AG09309 (cell line): ENCODE measurements around the gene ART3.

Experiments
- DNase-seq: peaks from one replicate; pipeline ENCODE4 v3.0.0-alpha.2; 2010; ENCODE audit warnings: low read depth
- H3K4me3 ChIP-seq: 2 replicates; pipeline ENCODE4 v1.5.1; 2011; ENCODE audit warnings: mild to moderate bottlenecking, low read depth, low read length, moderate library complexity; ENCODE audit not compliant: control insufficient read depth
- TF ChIP-seq, protein P1 (sequence below): IDR thresholded peaks from 2 replicates; pipeline ENCODE4 v1.5.1; 2011; ENCODE audit warnings: mild to moderate bottlenecking, low read depth, low read length, inconsistent platforms; ENCODE audit not compliant: insufficient read depth, control insufficient read depth; ENCODE audit errors: missing control alignments

ART3 gene

DNA sequence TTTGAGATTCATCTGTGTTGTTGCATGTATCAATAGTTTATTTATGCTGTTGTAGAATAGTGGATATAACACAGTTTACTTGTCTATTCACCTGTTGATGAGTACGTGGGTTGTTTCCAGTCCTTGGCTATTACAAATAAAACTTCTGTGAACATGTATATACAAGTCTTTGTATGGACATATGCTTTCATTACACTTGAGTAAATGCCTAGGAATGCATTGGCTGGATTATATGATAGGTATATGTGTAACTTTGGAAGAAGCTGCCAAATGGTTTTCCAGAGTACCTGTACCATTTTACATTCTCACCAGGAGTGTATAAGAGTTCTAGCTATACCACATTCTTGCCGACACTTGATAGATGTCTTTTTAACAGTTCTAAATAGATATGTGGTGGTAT, 16.5 kb downstream of the ART3 start:
- no peak overlapping the region for H3K4me3 ChIP-seq
- no peak for DNase-seq
- TF ChIP-seq, protein P1, sequence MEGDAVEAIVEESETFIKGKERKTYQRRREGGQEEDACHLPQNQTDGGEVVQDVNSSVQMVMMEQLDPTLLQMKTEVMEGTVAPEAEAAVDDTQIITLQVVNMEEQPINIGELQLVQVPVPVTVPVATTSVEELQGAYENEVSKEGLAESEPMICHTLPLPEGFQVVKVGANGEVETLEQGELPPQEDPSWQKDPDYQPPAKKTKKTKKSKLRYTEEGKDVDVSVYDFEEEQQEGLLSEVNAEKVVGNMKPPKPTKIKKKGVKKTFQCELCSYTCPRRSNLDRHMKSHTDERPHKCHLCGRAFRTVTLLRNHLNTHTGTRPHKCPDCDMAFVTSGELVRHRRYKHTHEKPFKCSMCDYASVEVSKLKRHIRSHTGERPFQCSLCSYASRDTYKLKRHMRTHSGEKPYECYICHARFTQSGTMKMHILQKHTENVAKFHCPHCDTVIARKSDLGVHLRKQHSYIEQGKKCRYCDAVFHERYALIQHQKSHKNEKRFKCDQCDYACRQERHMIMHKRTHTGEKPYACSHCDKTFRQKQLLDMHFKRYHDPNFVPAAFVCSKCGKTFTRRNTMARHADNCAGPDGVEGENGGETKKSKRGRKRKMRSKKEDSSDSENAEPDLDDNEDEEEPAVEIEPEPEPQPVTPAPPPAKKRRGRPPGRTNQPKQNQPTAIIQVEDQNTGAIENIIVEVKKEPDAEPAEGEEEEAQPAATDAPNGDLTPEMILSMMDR, result no peak

GRCh38 chr4:76095568-76095967, 21.1 kb downstream of the ART3 start:
- no peak for DNase-seq
- no peak overlapping the region for H3K4me3 ChIP-seq
- TF ChIP-seq, protein P1, result no peak

GRCh38 chr4:76096076-76096475, 21.6 kb downstream of the ART3 start:
- H3K4me3 ChIP-seq, result no peak overlapping the region
- DNase-seq, result no peak
- TF ChIP-seq, protein P1, result no peak

- TF ChIP-seq, protein P1, result no peak
- no peak for DNase-seq
Measured at GRCh38 chr4:76105652-76106051, 31.1 kb downstream of the ART3 start.

GRCh38 chr4:76106442-76106841, 31.9 kb downstream of the ART3 start:
- DNase-seq, result no peak
- TF ChIP-seq, protein P1, result no peak
- no peak overlapping the region for H3K4me3 ChIP-seq

More at GRCh38 chr4:76105652-76106051, 31.1 kb downstream of the ART3 start:
- no peak overlapping the region for H3K4me3 ChIP-seq

- no peak overlapping the region for H3K4me3 ChIP-seq
- DNase-seq, result no peak
- TF ChIP-seq, protein P1, result no peak
Measured at GRCh38 chr4:76108467-76109181, 34.1 kb downstream of the ART3 start.
